Sigmoid colon (tissue), 7 donors: ENCODE data around the gene CALML3. TPM values are rescaled to one million over a fixed set of nuclear protein-coding genes. Genes with fewer than 3 reads are reported as not detected.

ENCODE experiments used
- DNase-seq: peaks from one replicate; pipeline ENCODE4 v3.0.0-alpha.2; 2019
- H3K27ac ChIP-seq, 4 donors: fragments of 200-600 bp; sonication (generic); one replicate each; pipeline ENCODE4 v1.5.1; 2016 to 2019; ENCODE audit warnings: mild to moderate bottlenecking in 1 of 4
- H3K27me3 ChIP-seq, 3 donors: fragments of 200-600 bp; sonication (generic); one replicate each; pipeline ENCODE4 v1.5.1; 2019; ENCODE audit warnings: mild to moderate bottlenecking in 1 of 3
- H3K36me3 ChIP-seq, 4 donors: fragments of 200-600 bp; sonication (generic); one replicate each; pipeline ENCODE4 v1.5.1; 2016 to 2019
- H3K4me1 ChIP-seq, 4 donors: fragments of 200-600 bp; sonication (generic); one replicate each; pipeline ENCODE4 v1.5.1; 2017 to 2019
- H3K4me3 ChIP-seq, 4 donors: fragments of 200-600 bp; sonication (generic); one replicate each; pipeline ENCODE4 v1.5.1; 2017 to 2019; ENCODE audit warnings: mild to moderate bottlenecking in 2 of 4, moderate library complexity in 1 of 4
- H3K9me3 ChIP-seq, 4 donors: fragments of 200-600 bp in 3 of 4; sonication (generic) in 3 of 4; one replicate each; pipeline versions ENCODE4 v1.5.1 to v1.6.1; 2013 to 2019
- CTCF ChIP-seq, 4 experiments: fragments of 450-650 bp in 3 of 4; fragments of 200-600 bp in 1 of 4; IDR thresholded peaks; one replicate each; pipeline ENCODE4 v1.5.1; 2016 to 2019; ENCODE audit warnings: antibody characterized with exemption in 4 of 4, mild to moderate bottlenecking in 3 of 4, moderate library complexity in 2 of 4
- EP300 ChIP-seq, 4 donors: sonication (generic); formaldehyde crosslinking; IDR thresholded peaks; one replicate each; pipeline ENCODE4 v1.6.1; 2017; ENCODE audit warnings: antibody characterized with exemption in 4 of 4
- POLR2A ChIP-seq, 2 donors: fragments of 450-650 bp; IDR thresholded peaks; one replicate each; pipeline ENCODE4 v1.6.1; 2016; ENCODE audit warnings: antibody characterized with exemption in 2 of 2, mild to moderate bottlenecking in 2 of 2, moderate library complexity in 2 of 2
- POLR2AphosphoS5 ChIP-seq, 4 donors: sonication (generic); formaldehyde crosslinking; IDR thresholded peaks; one replicate each; pipeline ENCODE4 v1.6.1; 2017; ENCODE audit warnings: antibody characterized with exemption in 4 of 4
- WGBS, 2 donors: extraction: QIAGEN DNeasy Blood & Tissue Kit; methylation state at CpG; one replicate each; pipeline ENCODE4 v1.1.7; 2013; 5-methylcytosine and 5-hydroxymethylcytosine counted together
- intact Hi-C: fragments of 100-400 bp; cut with DNase I; formaldehyde crosslinking; loops from one replicate; pipeline ENCODE4 v1.15.1; 2023
- polyA plus RNA-seq, 3 donors: library from polyadenylated mRNA; stranded (reverse); fragments of 200-250 nt; gene quantifications; one replicate each; pipeline ENCODE4 v1.2.3, GENCODE V29; 2013
- total RNA-seq, 4 donors: library from RNA; depleted of rRNA; stranded (reverse); fragments of >200 nt; gene quantifications; one replicate each; pipeline ENCODE4 v1.1.0, GENCODE V29; 2016
- donor health status: healthy with polysubstance abuse.
- donor health status: Bipolar disorder and iron deficiency.
- donor health status: healthy.

The CALML3 gene
- total and polyA plus RNA-seq, 7 donors = 0.15 TPM; not detected in 6

DNA sequence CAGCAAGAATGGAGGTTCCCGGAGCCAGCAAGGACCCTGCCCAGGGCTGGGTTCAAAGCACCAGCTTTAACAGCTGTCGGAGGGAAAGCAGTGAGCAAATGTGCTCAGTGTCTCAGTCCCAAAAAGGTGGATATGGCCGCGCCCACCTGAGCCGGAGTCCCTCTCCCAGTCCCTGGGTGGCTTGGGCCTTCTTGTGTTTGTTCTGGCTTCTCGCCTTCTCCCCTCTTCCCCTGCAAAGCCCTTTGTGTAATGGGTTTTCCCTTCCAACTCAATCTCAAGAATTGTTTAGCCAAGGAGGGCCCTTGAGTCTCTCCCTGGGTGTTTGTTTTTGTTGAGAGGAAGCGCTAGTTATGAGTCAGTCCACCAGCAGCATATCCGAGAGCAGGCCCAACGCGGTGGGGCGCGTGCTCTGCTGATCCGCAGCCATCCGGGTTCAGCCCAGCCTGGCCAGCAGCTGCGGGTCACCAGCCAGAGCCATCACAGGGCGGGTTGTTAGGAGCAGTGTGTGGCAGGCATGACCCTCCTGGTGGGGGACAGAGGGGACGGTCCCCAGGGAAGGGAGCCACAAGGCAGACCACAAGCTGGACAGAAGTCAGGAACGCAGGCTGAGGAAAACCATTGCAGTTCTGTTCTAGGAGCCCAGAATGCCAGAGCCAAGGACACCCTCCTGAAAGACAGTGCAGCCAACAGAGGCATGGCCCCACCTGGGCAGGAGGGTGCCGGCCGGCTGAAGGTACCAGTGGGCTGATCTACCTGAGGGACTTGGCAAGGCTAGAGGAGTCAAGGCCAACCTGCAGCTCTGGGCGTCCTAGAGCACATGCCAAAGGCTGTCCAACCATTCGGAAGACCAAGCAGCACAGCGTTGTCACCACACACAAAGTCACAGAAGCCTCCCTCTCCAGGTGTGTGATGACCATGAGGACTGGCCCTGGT, 21.3 kb downstream of the CALML3 start:
- Histone ChIP-seq H3K27ac (peak overlapping the region; percentile 79 to 84 (median 81)), H3K9me3 (no peaks in the 10 kb centered on the region), H3K36me3 (no peaks in the 10 kb centered on the region), H3K27me3 (no peaks in the 10 kb centered on the region), H3K4me3 (no peak overlapping the region), H3K4me1 (peaks cover 0 to 50% (median 37%) of the 10 kb centered on the region in 4 donors)
- TF ChIP-seq POLR2AphosphoS5 (IDR thresholded peaks at IDR 0.05) = peak in 3 of 4 donors; percentile 20 to 23 (median 21)
- no peak for TF ChIP-seq CTCF (IDR thresholded peaks at IDR 0.05)
- 21 to 65% methylated on average over 23 of the region's 23 CpGs for WGBS, 2 donors
- intact Hi-C loops = loop anchor here (5.0 kb wide), 2 partner anchors 76 to 79 kb away; no protein-coding TSS in a partner anchor
- DNase-seq = peak; percentile 71

DNA sequence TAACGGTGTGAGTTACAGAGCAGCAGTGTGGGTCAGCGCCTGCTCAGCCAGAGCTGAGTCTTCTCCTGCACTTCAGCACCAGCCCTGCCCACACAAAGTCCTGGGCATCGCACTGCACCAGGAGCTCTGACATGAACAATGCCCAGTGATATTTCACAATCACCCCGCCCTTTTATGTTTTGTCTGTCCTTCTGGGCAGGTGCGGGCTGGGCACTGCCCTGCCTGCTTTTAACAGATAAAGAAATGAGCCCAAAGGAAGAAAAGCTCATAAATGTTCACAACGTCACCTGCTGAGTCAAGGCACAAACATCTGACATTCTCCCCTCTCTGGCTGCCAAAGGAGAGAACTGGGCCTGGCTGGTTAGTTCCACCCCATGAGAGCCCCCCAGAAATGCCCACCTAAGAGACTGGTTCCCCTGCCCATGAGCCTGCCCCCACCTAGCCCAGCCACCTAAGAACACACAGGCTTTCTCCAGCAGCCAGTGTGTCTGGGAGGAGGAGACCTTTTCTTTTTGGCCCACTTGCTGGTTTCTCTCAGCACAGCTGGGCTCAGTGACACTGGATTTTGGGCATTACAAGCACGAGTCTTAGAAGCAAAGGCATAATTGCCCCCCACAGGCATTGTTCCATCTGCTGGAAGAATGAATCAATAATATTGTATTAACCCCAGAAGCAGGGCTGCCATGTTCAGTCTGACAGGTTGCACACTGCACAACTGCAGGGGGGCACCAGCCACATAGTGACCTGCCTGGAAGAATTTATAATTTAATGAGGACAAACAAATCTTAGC, 22.3 kb downstream of the CALML3 start:
- peaks cover 0 to 52% (median 37%) of the 10 kb centered on the region in 4 donors for H3K4me1 ChIP-seq
- intact Hi-C loops = loop anchor here (5.0 kb wide), 2 partner anchors 75 to 80 kb away; no protein-coding TSS in a partner anchor

GRCh38 chr10:5547681-5547930, 22.8 kb downstream of the CALML3 start:
- Histone ChIP-seq H3K4me1 (peaks cover 0 to 52% (median 37%) of the 10 kb centered on the region in 4 donors), H3K9me3 (no peaks in the 10 kb centered on the region), H3K27me3 (no peaks in the 10 kb centered on the region), H3K4me3 (peak overlapping the region; percentile 2 to 32 (median 26)), H3K36me3 (no peaks in the 10 kb centered on the region), H3K27ac (peak overlapping the region; percentile 79 to 84 (median 81))
- TF ChIP-seq CTCF (IDR thresholded peaks at IDR 0.05) (no peak), EP300 (IDR thresholded peaks at IDR 0.05) (no peak), POLR2AphosphoS5 (IDR thresholded peaks at IDR 0.05) (no peak), POLR2A (IDR thresholded peaks at IDR 0.05) (no peak)
- 5 to 46% methylated on average over 4 of the region's 4 CpGs for WGBS, 2 donors
- intact Hi-C loops = loop anchor here (5.0 kb wide), 2 partner anchors 75 to 80 kb away; no protein-coding TSS in a partner anchor
- DNase-seq = no peak

More for the DNA sequence above, 22.3 kb downstream of the CALML3 start:
- H3K27me3 ChIP-seq = no peaks in the 10 kb centered on the region
- no peaks in the 10 kb centered on the region for H3K36me3 ChIP-seq
- peak; percentile 70 for DNase-seq
- H3K9me3 ChIP-seq = no peaks in the 10 kb centered on the region
- peak overlapping the region in 2 of 4 donors; percentile 31 to 32 for H3K4me3 ChIP-seq
- 17 to 72% methylated on average over 7 of the region's 7 CpGs for WGBS, 2 donors
- TF ChIP-seq POLR2A (IDR thresholded peaks at IDR 0.05) = peak in 1 of 2 donors; percentile 42
- TF ChIP-seq POLR2AphosphoS5 (IDR thresholded peaks at IDR 0.05) = peak in 3 of 4 donors; percentile 32 to 51 (median 37)
- TF ChIP-seq EP300 (IDR thresholded peaks at IDR 0.05) = no peak
- peak overlapping the region; percentile 79 to 84 (median 81) for H3K27ac ChIP-seq

- Histone ChIP-seq H3K36me3 (no peaks in the 10 kb centered on the region), H3K27ac (peak overlapping the region; percentile 79 to 84 (median 81)), H3K4me1 (peaks cover 0 to 52% (median 38%) of the 10 kb centered on the region in 4 donors), H3K27me3 (no peaks in the 10 kb centered on the region), H3K4me3 (peak overlapping the region; percentile 2 to 32 (median 26)), H3K9me3 (no peaks in the 10 kb centered on the region)
- intact Hi-C loops = loop anchor here (5.0 kb wide), 2 partner anchors 74 to 81 kb away; no protein-coding TSS in a partner anchor
- TF ChIP-seq POLR2A (IDR thresholded peaks at IDR 0.05) = no peak
- TF ChIP-seq EP300 (IDR thresholded peaks at IDR 0.05) = no peak
- TF ChIP-seq CTCF (IDR thresholded peaks at IDR 0.05) = no peak
- TF ChIP-seq POLR2AphosphoS5 (IDR thresholded peaks at IDR 0.05) = no peak
- peak; percentile 63 for DNase-seq
- WGBS, 2 donors = 11 to 51% methylated on average over 16 of the region's 16 CpGs
Observed at GRCh38 chr10:5547931-5548660, 23.3 kb downstream of the CALML3 start.
